GM23338 (cell line): ENCODE data around the gene ARL15. TPM values are rescaled to one million over a fixed set of nuclear protein-coding genes. Genes with fewer than 3 reads are reported as not detected.

ENCODE experiments used
- ATAC-seq: fragments of 200-7000 bp; cut with Tn5 transposase; 3 replicates; pipeline ENCODE4 v1.9.1; 2020
- DNase-seq: peaks from one replicate; pipeline ENCODE4 v3.0.0-alpha.2; 2015; ENCODE audit warnings: low spot score
- H2AFZ ChIP-seq: fragments of 200-600 bp; sonication (generic); 2 replicates; pipeline ENCODE4 v1.8.0; 2016; ENCODE audit warnings: antibody characterized with exemption, mild to moderate bottlenecking, moderate library complexity
- H3F3A ChIP-seq: fragments of 200-600 bp; sonication (generic); replicated peaks from 2 replicates; pipeline ENCODE4 v1.8.0; 2017; ENCODE audit warnings: antibody characterized with exemption, mixed run types, low read depth
- H3K27ac ChIP-seq: fragments of 200-600 bp; sonication (generic); 2 replicates; pipeline ENCODE4 v1.6.1; 2016; ENCODE audit warnings: low read depth
- H3K27me3 ChIP-seq: fragments of 200-600 bp; sonication (generic); 2 replicates; pipeline ENCODE4 v1.8.0; 2016; ENCODE audit warnings: mild to moderate bottlenecking, mixed run types, moderate library complexity; ENCODE audit not compliant: insufficient read depth
- H3K36me3 ChIP-seq: fragments of 200-600 bp; sonication (generic); 2 replicates; pipeline ENCODE4 v1.8.0; 2016; ENCODE audit warnings: mild to moderate bottlenecking; ENCODE audit not compliant: insufficient read depth
- H3K4me1 ChIP-seq: fragments of 200-600 bp; sonication (generic); 2 replicates; pipeline ENCODE4 v1.8.0; 2016; ENCODE audit warnings: mild to moderate bottlenecking, moderate library complexity; ENCODE audit not compliant: insufficient read depth
- H3K4me2 ChIP-seq: fragments of 200-600 bp; sonication (generic); 2 replicates; pipeline ENCODE4 v1.7.1; 2017; ENCODE audit warnings: mixed run types
- H3K4me3 ChIP-seq: fragments of 200-600 bp; sonication (generic); 2 replicates; pipeline ENCODE4 v1.6.1; 2016; ENCODE audit warnings: mixed run types
- H3K79me2 ChIP-seq: fragments of 200-600 bp; sonication (generic); replicated peaks from 2 replicates; pipeline ENCODE4 v1.8.0; 2017; ENCODE audit warnings: mild to moderate bottlenecking; ENCODE audit not compliant: insufficient read depth
- H3K9me2 ChIP-seq: fragments of 200-600 bp; sonication (generic); 2 replicates; pipeline ENCODE4 v1.8.0; 2017; ENCODE audit not compliant: insufficient read depth
- H4K20me1 ChIP-seq: fragments of 200-600 bp; sonication (generic); replicated peaks from 2 replicates; pipeline ENCODE4 v1.8.0; 2017; ENCODE audit warnings: mild to moderate bottlenecking; ENCODE audit not compliant: insufficient read depth
- H3K27ac Mint-ChIP-seq: 2 replicates; pipeline ENCODE4 v1.8.0; 2020; ENCODE audit warnings: inconsistent platforms, mild to moderate bottlenecking, moderate library complexity, mixed read lengths
- H3K27me3 Mint-ChIP-seq: 3 replicates; pipeline ENCODE4 v1.8.0; 2022; ENCODE audit warnings: low read depth, mild to moderate bottlenecking, moderate library complexity, mixed read lengths, inconsistent platforms; ENCODE audit not compliant: insufficient read depth, poor library complexity
- H3K36me3 Mint-ChIP-seq: 3 replicates; pipeline ENCODE4 v1.8.0; 2021; ENCODE audit warnings: low read depth, mild to moderate bottlenecking, inconsistent platforms, moderate library complexity, mixed read lengths
- H3K4me1 Mint-ChIP-seq: 3 replicates; pipeline ENCODE4 v1.8.0; 2020; ENCODE audit warnings: mild to moderate bottlenecking, inconsistent platforms, mixed read lengths
- H3K4me3 Mint-ChIP-seq: 3 replicates; pipeline ENCODE4 v1.8.0; 2021; ENCODE audit warnings: moderate library complexity, mild to moderate bottlenecking, inconsistent platforms, mixed read lengths
- H3K9me3 Mint-ChIP-seq: 3 replicates; pipeline ENCODE4 v1.8.0; 2020; ENCODE audit warnings: moderate library complexity, mild to moderate bottlenecking, inconsistent platforms, mixed read lengths
- CREB1 ChIP-seq: fragments of 250-450 bp; sonication (Bioruptor Pico); IDR thresholded peaks from 2 replicates; pipeline ENCODE4 v1.5.0; 2020; ENCODE audit warnings: low read depth, mild to moderate bottlenecking, moderate library complexity
- NANOG ChIP-seq: IDR thresholded peaks from 2 replicates; pipeline ENCODE4 v1.6.1; 2016; ENCODE audit warnings: antibody characterized with exemption, borderline replicate concordance
- POLR2AphosphoS5 ChIP-seq: IDR thresholded peaks from 2 replicates; pipeline ENCODE4 v1.6.1; 2016; ENCODE audit warnings: antibody characterized with exemption, low read depth
- ZNF331 ChIP-seq: fragments of 250-450 bp; sonication (Bioruptor Pico); IDR thresholded peaks from 2 replicates; pipeline ENCODE4 v1.5.0; 2020; ENCODE audit warnings: low read depth, mild to moderate bottlenecking, moderate library complexity
- ZNF462 ChIP-seq: fragments of 250-450 bp; sonication (Bioruptor Pico); IDR thresholded peaks from 2 replicates; pipeline ENCODE4 v1.5.0; 2020; ENCODE audit warnings: mild to moderate bottlenecking, moderate library complexity
- polyA plus RNA-seq: library from polyadenylated mRNA; unstranded; fragments of >200 nt; fragmentation: Nextera tagmentation; extraction: Ambion mirVana; gene quantifications from 2 replicates; pipeline ENCODE4 v1.2.1, GENCODE V29; 2016
- total RNA-seq: library from RNA; depleted of rRNA; stranded (reverse); fragments of >200 nt; shearing (Covaris generic); gene quantifications from 2 replicates; pipeline ENCODE4 v1.2.3, GENCODE V29; 2014
- TF ChIP-seq, protein P1 (sequence below): IDR thresholded peaks from 2 replicates; pipeline ENCODE4 v1.6.1; 2016; ENCODE audit warnings: antibody characterized with exemption

ARL15 gene
- total and polyA plus RNA-seq, 2 experiments from 2014 or later: 13.0 to 54.0 TPM

- Mint-ChIP-seq H3K27me3 (peaks cover 4% of the 10 kb centered on the region), H3K4me3 (no peak overlapping the region)
- ATAC-seq: no peak
These were observed 227.1 kb downstream of the ARL15 start for GRCh38 chr5:54083245-54083644.

More at GRCh38 chr5:54083245-54083644, 227.1 kb downstream of the ARL15 start:
- no peaks in the 10 kb centered on the region for H3F3A ChIP-seq
- no peak overlapping the region for H3K4me2 ChIP-seq
- no peaks in the 10 kb centered on the region for H3K36me3 ChIP-seq
- H3K79me2 ChIP-seq: no peaks in the 10 kb centered on the region
- no peak overlapping the region for H3K27ac Mint-ChIP-seq
- H3K9me3 Mint-ChIP-seq: no peaks in the 10 kb centered on the region
- TF ChIP-seq CREB1 (CRISPR knock-in tag) (no peak), POLR2AphosphoS5 (no peak), ZNF462 (no peak), NANOG (no peak), ZNF331 (no peak)
- TF ChIP-seq, protein P1, sequence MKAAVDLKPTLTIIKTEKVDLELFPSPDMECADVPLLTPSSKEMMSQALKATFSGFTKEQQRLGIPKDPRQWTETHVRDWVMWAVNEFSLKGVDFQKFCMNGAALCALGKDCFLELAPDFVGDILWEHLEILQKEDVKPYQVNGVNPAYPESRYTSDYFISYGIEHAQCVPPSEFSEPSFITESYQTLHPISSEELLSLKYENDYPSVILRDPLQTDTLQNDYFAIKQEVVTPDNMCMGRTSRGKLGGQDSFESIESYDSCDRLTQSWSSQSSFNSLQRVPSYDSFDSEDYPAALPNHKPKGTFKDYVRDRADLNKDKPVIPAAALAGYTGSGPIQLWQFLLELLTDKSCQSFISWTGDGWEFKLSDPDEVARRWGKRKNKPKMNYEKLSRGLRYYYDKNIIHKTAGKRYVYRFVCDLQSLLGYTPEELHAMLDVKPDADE: no peak
- H4K20me1 ChIP-seq: no peaks in the 10 kb centered on the region
- H3K4me3 ChIP-seq: no peak overlapping the region
- no peak for DNase-seq
- no peak overlapping the region for H3K27ac ChIP-seq
- no peak overlapping the region for H2AFZ ChIP-seq
- H3K27me3 ChIP-seq: no peaks in the 10 kb centered on the region
- H3K4me1 ChIP-seq: peaks cover 5% of the 10 kb centered on the region
- H3K36me3 Mint-ChIP-seq: no peaks in the 10 kb centered on the region
- no peaks in the 10 kb centered on the region for H3K9me2 ChIP-seq
- H3K4me1 Mint-ChIP-seq: peaks cover 5% of the 10 kb centered on the region
